Measurements from ENCODE around the gene WDR11. TPM values are rescaled to one million over a fixed set of nuclear protein-coding genes. Genes with fewer than 3 reads are reported as not detected.

The WDR11 gene, protein sequence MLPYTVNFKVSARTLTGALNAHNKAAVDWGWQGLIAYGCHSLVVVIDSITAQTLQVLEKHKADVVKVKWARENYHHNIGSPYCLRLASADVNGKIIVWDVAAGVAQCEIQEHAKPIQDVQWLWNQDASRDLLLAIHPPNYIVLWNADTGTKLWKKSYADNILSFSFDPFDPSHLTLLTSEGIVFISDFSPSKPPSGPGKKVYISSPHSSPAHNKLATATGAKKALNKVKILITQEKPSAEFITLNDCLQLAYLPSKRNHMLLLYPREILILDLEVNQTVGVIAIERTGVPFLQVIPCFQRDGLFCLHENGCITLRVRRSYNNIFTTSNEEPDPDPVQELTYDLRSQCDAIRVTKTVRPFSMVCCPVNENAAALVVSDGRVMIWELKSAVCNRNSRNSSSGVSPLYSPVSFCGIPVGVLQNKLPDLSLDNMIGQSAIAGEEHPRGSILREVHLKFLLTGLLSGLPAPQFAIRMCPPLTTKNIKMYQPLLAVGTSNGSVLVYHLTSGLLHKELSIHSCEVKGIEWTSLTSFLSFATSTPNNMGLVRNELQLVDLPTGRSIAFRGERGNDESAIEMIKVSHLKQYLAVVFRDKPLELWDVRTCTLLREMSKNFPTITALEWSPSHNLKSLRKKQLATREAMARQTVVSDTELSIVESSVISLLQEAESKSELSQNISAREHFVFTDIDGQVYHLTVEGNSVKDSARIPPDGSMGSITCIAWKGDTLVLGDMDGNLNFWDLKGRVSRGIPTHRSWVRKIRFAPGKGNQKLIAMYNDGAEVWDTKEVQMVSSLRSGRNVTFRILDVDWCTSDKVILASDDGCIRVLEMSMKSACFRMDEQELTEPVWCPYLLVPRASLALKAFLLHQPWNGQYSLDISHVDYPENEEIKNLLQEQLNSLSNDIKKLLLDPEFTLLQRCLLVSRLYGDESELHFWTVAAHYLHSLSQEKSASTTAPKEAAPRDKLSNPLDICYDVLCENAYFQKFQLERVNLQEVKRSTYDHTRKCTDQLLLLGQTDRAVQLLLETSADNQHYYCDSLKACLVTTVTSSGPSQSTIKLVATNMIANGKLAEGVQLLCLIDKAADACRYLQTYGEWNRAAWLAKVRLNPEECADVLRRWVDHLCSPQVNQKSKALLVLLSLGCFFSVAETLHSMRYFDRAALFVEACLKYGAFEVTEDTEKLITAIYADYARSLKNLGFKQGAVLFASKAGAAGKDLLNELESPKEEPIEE
- 10 to 100 TPM; 34.8 to 36.7 TPM for total RNA-seq
- 20.8 TPM for polyA plus RNA-seq

DNA sequence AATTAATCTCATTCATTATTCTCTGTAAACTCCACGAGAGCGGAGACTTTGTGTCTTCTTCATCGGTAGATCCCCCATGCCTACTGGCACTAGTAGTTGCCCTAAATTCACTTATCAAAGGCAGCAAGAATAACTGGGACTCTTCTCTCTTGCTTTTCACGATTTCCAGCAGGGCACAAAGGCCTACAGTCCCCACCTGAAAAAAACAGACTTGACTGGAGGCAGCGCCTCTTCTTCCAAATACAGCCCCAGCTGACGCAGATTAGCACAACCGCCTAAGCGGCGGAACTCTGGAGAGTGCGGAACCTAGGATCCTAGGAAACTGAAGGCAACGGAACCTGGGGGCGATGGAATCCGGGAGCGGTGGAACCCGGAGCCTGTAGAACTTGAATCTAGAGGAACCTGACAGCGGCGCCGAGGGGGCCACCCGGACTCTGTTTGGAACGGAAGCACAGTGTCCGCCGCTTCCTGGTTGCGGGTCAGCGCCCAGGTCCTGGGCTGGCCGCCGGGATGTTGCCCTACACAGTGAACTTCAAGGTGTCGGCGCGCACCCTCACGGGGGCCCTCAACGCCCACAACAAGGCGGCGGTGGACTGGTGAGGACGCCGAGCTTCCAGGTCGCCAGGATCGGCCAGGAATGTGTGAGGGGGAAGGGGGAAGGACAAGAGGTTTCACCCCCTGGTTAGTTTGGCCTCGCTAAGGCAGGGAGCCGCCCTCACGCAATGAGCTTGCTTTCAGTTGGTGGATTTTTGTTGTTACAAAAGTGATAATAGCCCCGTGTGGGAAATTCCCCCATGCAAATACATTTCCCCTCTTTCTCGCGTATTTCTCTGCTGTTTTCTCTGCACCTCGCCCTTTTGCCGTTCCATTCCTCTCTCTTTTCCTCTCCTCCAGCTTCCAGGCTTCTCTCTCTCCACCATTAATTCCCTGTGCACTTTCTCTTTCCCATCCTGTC, at the start of gene WDR11:
WDR11 (plus strand) TSS at position 452 of the 955 bp plus-strand sequence; CDS start at position 511, 59 bp downstream.
- no peaks in the 10 kb centered on the region for H3K9me3 Mint-ChIP-seq
- CTCF ChIA-PET: no interaction called here
- Histone ChIP-seq H3K4me1 (ENCODE audit: insufficient read depth, low read length) (peaks cover 20% of the 10 kb centered on the region), H3K9me3 (ENCODE audit: low read length) (no peaks in the 10 kb centered on the region), H3K27me3 (ENCODE audit: insufficient read depth, low read length, poor library complexity, severe bottlenecking) (no peaks in the 10 kb centered on the region), H3K27ac (ENCODE audit: low read depth, low read length) (peak within 1 kb of the TSS; percentile 84), H3K4me3 (ENCODE audit: low read length) (peak within 1 kb of the TSS; percentile 88), H3K36me3 (ENCODE audit: insufficient read depth, low read length) (no peaks in the 10 kb centered on the region)
- peaks cover 0 to 4% of the 10 kb centered on the region in 2 donors for H3K27me3 Mint-ChIP-seq
- H3K36me3 Mint-ChIP-seq: peaks cover 16 to 36% (median 17%) of the 10 kb centered on the region in 3 donors
- peak within 1 kb of the TSS; percentile 95 to 99 (median 96) for H3K4me3 Mint-ChIP-seq
- peak within 1 kb of the TSS; percentile 94 to 100 (median 97) for H3K27ac Mint-ChIP-seq
- H3K4me1 Mint-ChIP-seq: peaks cover 47 to 55% (median 52%) of the 10 kb centered on the region in 3 donors
- DNase-seq: peak; percentile 32 to 69 (median 53)
- POLR2A ChIA-PET: no interaction called here

DNA sequence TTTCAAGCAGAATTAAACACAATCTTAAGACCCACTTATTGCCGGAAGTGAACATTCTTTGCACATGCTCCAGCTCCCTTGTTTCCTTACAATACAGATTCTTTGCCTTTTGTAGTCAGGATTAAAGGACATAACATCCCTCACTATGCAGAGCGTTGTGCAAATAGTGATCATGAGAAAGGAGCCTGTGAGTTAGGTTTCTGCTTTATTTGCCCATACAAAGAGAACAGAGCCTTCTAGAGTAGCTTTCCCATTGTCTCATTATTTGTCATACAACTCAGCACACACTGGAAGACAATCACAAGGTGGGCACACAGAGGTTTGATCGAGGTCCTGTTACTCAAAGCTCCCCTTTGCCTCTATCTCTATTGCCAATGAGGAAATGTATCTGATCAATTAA, 48.2 kb upstream of the WDR11 start:
- Histone ChIP-seq H3K9me3 (ENCODE audit: low read length) (no peaks in the 10 kb centered on the region), H3K36me3 (ENCODE audit: insufficient read depth, low read length) (no peaks in the 10 kb centered on the region), H3K27ac (ENCODE audit: low read depth, low read length) (no peak overlapping the region), H3K4me1 (ENCODE audit: insufficient read depth, low read length) (no peaks in the 10 kb centered on the region), H3K27me3 (ENCODE audit: insufficient read depth, low read length, poor library complexity, severe bottlenecking) (no peaks in the 10 kb centered on the region), H3K4me3 (ENCODE audit: low read length) (no peak overlapping the region)
- Mint-ChIP-seq H3K9me3 (no peaks in the 10 kb centered on the region), H3K36me3 (no peaks in the 10 kb centered on the region), H3K4me1 (no peaks in the 10 kb centered on the region), H3K27me3 (peaks cover 9 to 22% of the 10 kb centered on the region in 2 donors), H3K4me3 (no peak overlapping the region), H3K27ac (no peak overlapping the region)
- ChIA-PET POLR2A (no interaction called here), CTCF (interaction anchor here (0.8 kb wide), 1 partner anchor 22 kb away, joined by 3 read pairs; no protein-coding TSS in a partner anchor)
- no peak for DNase-seq

DNA sequence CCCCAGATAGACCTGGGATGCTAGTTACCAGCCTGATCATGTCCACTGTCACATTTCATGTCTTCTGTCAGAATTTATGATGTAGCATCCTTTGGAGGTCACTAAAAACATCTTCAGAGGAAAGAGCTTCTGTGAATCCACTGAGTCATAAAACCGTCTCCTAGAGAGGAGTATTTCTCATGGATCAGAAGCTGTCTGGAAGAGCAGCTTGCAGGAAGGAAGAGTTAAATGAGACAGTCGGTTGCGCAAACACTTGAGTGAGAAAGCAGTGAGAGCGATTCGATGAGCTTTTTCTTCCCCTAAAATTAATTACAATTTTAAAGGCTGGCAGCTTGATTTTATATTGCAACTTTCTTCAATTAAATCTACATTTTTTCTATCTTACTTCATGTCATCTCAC, 47.2 kb upstream of the WDR11 start:
- no peaks in the 10 kb centered on the region for H3K36me3 Mint-ChIP-seq
- no peaks in the 10 kb centered on the region for H3K27me3 ChIP-seq (ENCODE audit: insufficient read depth, low read length, poor library complexity, severe bottlenecking)
- POLR2A ChIA-PET: no interaction called here

DNA sequence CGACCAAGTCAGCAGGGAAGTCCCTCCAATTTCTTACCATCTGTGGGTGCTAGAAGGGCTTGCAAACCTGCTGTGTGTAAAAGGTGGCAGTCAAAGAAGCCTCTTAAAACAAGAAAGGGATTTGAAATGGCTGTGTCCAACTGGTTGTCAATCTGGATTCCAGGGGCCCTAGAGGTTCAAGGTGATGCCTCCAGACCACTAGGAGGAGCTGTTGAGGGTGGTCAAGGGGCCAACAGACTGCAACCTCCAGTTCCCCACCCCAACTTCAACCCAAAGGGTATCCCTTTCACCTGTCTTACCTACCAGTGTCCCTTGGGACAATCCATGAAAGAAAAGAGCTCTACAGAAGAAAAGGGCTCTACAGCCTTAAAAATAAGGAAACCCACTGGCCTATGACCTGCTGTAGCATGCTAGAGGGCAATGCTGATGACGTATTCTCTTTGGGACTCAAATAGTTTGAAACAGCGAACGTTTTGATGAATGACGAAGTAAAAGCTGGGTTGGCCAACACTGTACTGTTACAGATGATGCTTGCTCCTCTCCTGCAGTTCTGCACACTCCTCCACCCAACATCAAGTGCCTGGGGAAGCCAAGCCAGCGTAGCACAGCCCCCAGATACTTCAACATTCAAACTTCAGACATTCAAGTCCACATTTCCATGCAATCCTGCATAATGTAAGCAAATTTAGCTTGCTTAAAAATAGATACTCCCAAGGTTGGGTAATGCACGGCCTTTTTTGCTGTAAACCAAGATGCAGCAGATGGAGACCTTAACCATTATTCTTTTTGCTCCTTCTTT, 45.9 kb upstream of the WDR11 start:
- Histone ChIP-seq H3K27ac (ENCODE audit: low read depth, low read length) (no peak overlapping the region), H3K4me3 (ENCODE audit: low read length) (no peak overlapping the region), H3K9me3 (ENCODE audit: low read length) (no peaks in the 10 kb centered on the region), H3K27me3 (ENCODE audit: insufficient read depth, low read length, poor library complexity, severe bottlenecking) (no peaks in the 10 kb centered on the region), H3K4me1 (ENCODE audit: insufficient read depth, low read length) (no peaks in the 10 kb centered on the region), H3K36me3 (ENCODE audit: insufficient read depth, low read length) (no peaks in the 10 kb centered on the region)
- ChIA-PET CTCF (interaction anchor here (1.1 kb wide), 1 partner anchor 50 kb away, joined by 3 read pairs; no protein-coding TSS in a partner anchor), POLR2A (no interaction called here)
- H3K4me1 Mint-ChIP-seq: no peaks in the 10 kb centered on the region
- no peak overlapping the region for H3K27ac Mint-ChIP-seq
- H3K36me3 Mint-ChIP-seq: no peaks in the 10 kb centered on the region
- H3K4me3 Mint-ChIP-seq: no peak overlapping the region
- no peak for DNase-seq
- H3K27me3 Mint-ChIP-seq: peaks cover 9 to 18% of the 10 kb centered on the region in 2 donors
- no peaks in the 10 kb centered on the region for H3K9me3 Mint-ChIP-seq

More for the DNA sequence above, 47.2 kb upstream of the WDR11 start:
- CTCF ChIA-PET: no interaction called here
- Mint-ChIP-seq H3K27me3 (peaks cover 9 to 22% of the 10 kb centered on the region in 2 donors), H3K9me3 (no peaks in the 10 kb centered on the region), H3K4me1 (no peaks in the 10 kb centered on the region), H3K27ac (no peak overlapping the region), H3K4me3 (no peak overlapping the region)
- Histone ChIP-seq H3K36me3 (ENCODE audit: insufficient read depth, low read length) (no peaks in the 10 kb centered on the region), H3K9me3 (ENCODE audit: low read length) (no peaks in the 10 kb centered on the region), H3K27ac (ENCODE audit: low read depth, low read length) (no peak overlapping the region), H3K4me3 (ENCODE audit: low read length) (no peak overlapping the region), H3K4me1 (ENCODE audit: insufficient read depth, low read length) (no peaks in the 10 kb centered on the region)
- DNase-seq: no peak

DNA sequence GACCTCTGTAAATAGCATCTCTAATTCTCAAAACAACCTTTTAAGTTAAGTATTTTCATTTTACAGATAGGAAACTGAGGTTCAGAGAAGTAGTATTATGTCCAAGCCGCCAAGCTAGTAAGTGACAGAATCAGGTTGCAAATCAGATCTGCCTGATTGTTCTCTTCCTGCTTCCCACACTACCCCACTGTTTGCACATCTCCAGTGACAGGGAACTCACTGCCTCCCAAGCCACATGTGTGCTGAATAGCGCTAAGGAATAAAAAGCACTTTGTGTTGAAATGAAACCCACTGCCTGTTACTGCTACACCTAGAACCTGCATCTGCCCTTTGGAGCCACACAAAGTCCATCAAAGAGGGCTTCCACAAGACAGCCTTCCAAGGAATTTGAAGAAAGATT, 45.1 kb upstream of the WDR11 start:
- Mint-ChIP-seq H3K36me3 (no peaks in the 10 kb centered on the region), H3K27me3 (peaks cover 11 to 16% of the 10 kb centered on the region in 2 donors), H3K4me1 (no peaks in the 10 kb centered on the region), H3K4me3 (no peak overlapping the region), H3K9me3 (peaks cover 0 to 2% (median 0%) of the 10 kb centered on the region in 5 donors), H3K27ac (no peak overlapping the region)
- Histone ChIP-seq H3K4me1 (ENCODE audit: insufficient read depth, low read length) (no peaks in the 10 kb centered on the region), H3K27ac (ENCODE audit: low read depth, low read length) (no peak overlapping the region), H3K27me3 (ENCODE audit: insufficient read depth, low read length, poor library complexity, severe bottlenecking) (no peaks in the 10 kb centered on the region), H3K9me3 (ENCODE audit: low read length) (no peaks in the 10 kb centered on the region), H3K36me3 (ENCODE audit: insufficient read depth, low read length) (no peaks in the 10 kb centered on the region), H3K4me3 (ENCODE audit: low read length) (no peak overlapping the region)
- CTCF ChIA-PET: no interaction called here
- POLR2A ChIA-PET: no interaction called here
- DNase-seq: no peak

DNA sequence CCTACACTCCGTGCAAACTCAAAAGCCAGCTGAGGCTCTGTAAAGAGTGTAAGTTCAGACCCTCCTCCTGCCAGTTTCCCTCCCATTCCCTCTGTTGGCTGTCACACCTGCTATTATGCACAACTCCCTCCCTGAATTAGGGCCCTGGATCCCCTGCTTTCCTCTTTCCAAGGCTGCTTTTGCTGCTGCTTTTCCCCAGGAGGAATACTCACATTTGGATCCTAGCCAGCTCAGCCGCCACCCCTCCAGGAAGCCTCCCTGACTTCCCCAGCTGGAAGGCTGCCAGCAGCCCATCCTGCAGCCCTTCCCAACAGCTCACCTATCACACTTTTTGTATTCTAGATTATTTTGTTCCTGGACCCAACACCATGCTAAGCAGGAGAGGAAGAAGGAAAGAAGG, 40.9 kb upstream of the WDR11 start:
- Mint-ChIP-seq H3K4me1 (no peaks in the 10 kb centered on the region), H3K27ac (no peak overlapping the region), H3K9me3 (peaks cover 0 to 2% (median 0%) of the 10 kb centered on the region in 5 donors), H3K27me3 (peaks cover 4 to 12% of the 10 kb centered on the region in 2 donors), H3K4me3 (no peak overlapping the region), H3K36me3 (no peaks in the 10 kb centered on the region)
- H3K9me3 ChIP-seq (ENCODE audit: low read length): no peaks in the 10 kb centered on the region
- no peak for DNase-seq
- CTCF ChIA-PET: no interaction called here
- H3K27ac ChIP-seq (ENCODE audit: low read depth, low read length): no peak overlapping the region
- no peaks in the 10 kb centered on the region for H3K4me1 ChIP-seq (ENCODE audit: insufficient read depth, low read length)
- H3K36me3 ChIP-seq (ENCODE audit: insufficient read depth, low read length): no peaks in the 10 kb centered on the region
- no peak overlapping the region for H3K4me3 ChIP-seq (ENCODE audit: low read length)
- H3K27me3 ChIP-seq (ENCODE audit: insufficient read depth, low read length, poor library complexity, severe bottlenecking): no peaks in the 10 kb centered on the region
- POLR2A ChIA-PET: no interaction called here

DNA sequence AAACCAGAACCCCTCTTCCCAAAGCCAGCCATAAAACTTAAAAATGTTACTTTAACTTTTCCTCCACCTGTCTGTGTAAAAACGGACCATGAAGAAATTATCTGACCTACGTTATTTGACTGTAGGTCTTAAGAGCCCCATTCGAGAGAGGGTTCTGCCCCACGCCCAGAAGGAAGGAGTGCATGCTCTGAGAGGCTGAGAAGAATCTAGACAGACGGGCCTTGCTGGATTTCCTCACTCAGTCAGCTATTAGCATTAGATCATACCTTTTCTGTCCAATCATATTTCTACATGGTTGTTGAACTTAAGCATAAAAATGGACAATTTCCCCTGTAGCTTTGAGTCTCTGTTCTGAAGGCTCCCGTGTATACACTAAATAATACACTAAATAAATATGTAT, 38.1 kb upstream of the WDR11 start:
- Histone ChIP-seq H3K9me3 (ENCODE audit: low read length) (no peaks in the 10 kb centered on the region), H3K4me3 (ENCODE audit: low read length) (no peak overlapping the region), H3K27me3 (ENCODE audit: insufficient read depth, low read length, poor library complexity, severe bottlenecking) (no peaks in the 10 kb centered on the region), H3K27ac (ENCODE audit: low read depth, low read length) (no peak overlapping the region), H3K36me3 (ENCODE audit: insufficient read depth, low read length) (no peaks in the 10 kb centered on the region), H3K4me1 (ENCODE audit: insufficient read depth, low read length) (no peaks in the 10 kb centered on the region)
- CTCF ChIA-PET: no interaction called here
- POLR2A ChIA-PET: no interaction called here
- H3K36me3 Mint-ChIP-seq: no peaks in the 10 kb centered on the region
- H3K4me1 Mint-ChIP-seq: no peaks in the 10 kb centered on the region
- peaks cover 8 to 12% of the 10 kb centered on the region in 2 donors for H3K27me3 Mint-ChIP-seq
- no peak overlapping the region for H3K4me3 Mint-ChIP-seq
- no peak overlapping the region for H3K27ac Mint-ChIP-seq
- peaks cover 0 to 2% (median 2%) of the 10 kb centered on the region in 5 donors for H3K9me3 Mint-ChIP-seq
- no peak for DNase-seq
